HG02973 (cell line): ENCODE measurements around the gene NEXN.
"Not testable (repeated sequence)": the region's sequence is repeated elsewhere in the genome, so short reads cannot be mapped to it uniquely, and the experiment has no call there.

ENCODE experiments used
- ATAC-seq: cut with Tn5 transposase; IDR thresholded peaks from one replicate; pipeline ENCODE4 v1.9.1; 2021; ENCODE audit warnings: moderate library complexity; ENCODE audit not compliant: unreplicated experiment

Gene NEXN

GRCh38 chr1:77958850-77959249, 70.4 kb downstream of the NEXN start:
- ATAC-seq, result no peak

- no peak for ATAC-seq
Observed at GRCh38 chr1:77961392-77961791, 73.0 kb downstream of the NEXN start.

GRCh38 chr1:77966291-77966690, 77.9 kb downstream of the NEXN start:
- ATAC-seq, result no peak

- no peak for ATAC-seq
Observed at GRCh38 chr1:77970192-77970591, 81.8 kb downstream of the NEXN start.

- ATAC-seq, result no peak
Observed at GRCh38 chr1:77972080-77972479, 83.7 kb downstream of the NEXN start.

- ATAC-seq, result no peak
Observed at GRCh38 chr1:77975386-77975785, 87.0 kb downstream of the NEXN start.

GRCh38 chr1:77975907-77976306, 87.5 kb downstream of the NEXN start:
- no peak for ATAC-seq

GRCh38 chr1:77976433-77977076, 88.1 kb downstream of the NEXN start:
- no peak for ATAC-seq

- no peak for ATAC-seq
Observed at GRCh38 chr1:77977989-77978292, 89.5 kb downstream of the NEXN start.

GRCh38 chr1:77978293-77978968, 90.0 kb downstream of the NEXN start:
- ATAC-seq, result peak; percentile 68

- ATAC-seq, result peak; percentile 68
Observed at GRCh38 chr1:77978969-77979876, 90.8 kb downstream of the NEXN start, which contains the start of gene FUBP1. Gene FUBP1, minus strand, starts transcription at chr1:77979072. Its CDS starts 68 bp downstream, at chr1:77979004.

GRCh38 chr1:77983352-77983996, 95.0 kb downstream of the NEXN start:
- not testable (repeated sequence) for ATAC-seq

- no peak for ATAC-seq
Observed at GRCh38 chr1:77983997-77984355, 95.6 kb downstream of the NEXN start.

- no peak for ATAC-seq
Observed at GRCh38 chr1:77984629-77985028, 96.2 kb downstream of the NEXN start.

- ATAC-seq, result no peak
Observed at GRCh38 chr1:77986810-77987209, 98.4 kb downstream of the NEXN start.

GRCh38 chr1:77987919-77988318, 99.5 kb downstream of the NEXN start:
- no peak for ATAC-seq

- ATAC-seq, result no peak
Observed at GRCh38 chr1:77989744-77990143, 101.3 kb downstream of the NEXN start.

- ATAC-seq, result no peak
Observed at GRCh38 chr1:77990629-77991204, 102.3 kb downstream of the NEXN start.

GRCh38 chr1:77991638-77992037, 103.2 kb downstream of the NEXN start:
- no peak for ATAC-seq
